BLaER1 treated with 17β-estradiol and CSF1 and Interleukin-3, amounts not matched to agents 10 nM and 100 nM (cell line): ENCODE measurements around the gene ZNF804A.
"Not testable (repeated sequence)": the region's sequence is repeated elsewhere in the genome, so short reads cannot be mapped to it uniquely, and the experiment has no call there.

Experiments used
- H3K27ac ChIP-seq, 11 experiments: shearing (Covaris generic); formaldehyde crosslinking; 2 replicates each; pipeline ENCODE4 v1.8.1; 2022
- H3K27me3 ChIP-seq, 11 experiments: shearing (Covaris generic); formaldehyde crosslinking; 2 replicates each; pipeline ENCODE4 v1.8.1; 2022
- H3K36me3 ChIP-seq, 11 experiments: shearing (Covaris generic); formaldehyde crosslinking; 2 replicates each; pipeline ENCODE4 v1.8.1; 2022
- H3K4me1 ChIP-seq, 10 experiments: shearing (Covaris generic); formaldehyde crosslinking; 2 replicates each; pipeline ENCODE4 v1.8.1; 2022
- H3K4me2 ChIP-seq, 11 experiments: shearing (Covaris generic); formaldehyde crosslinking; 2 replicates each; pipeline ENCODE4 v1.8.1; 2022
- H3K4me3 ChIP-seq, 10 experiments: shearing (Covaris generic); formaldehyde crosslinking; 2 replicates each; pipeline ENCODE4 v1.8.1; 2022
- H3K9ac ChIP-seq, 11 experiments: shearing (Covaris generic); formaldehyde crosslinking; 2 replicates each; pipeline ENCODE4 v1.8.1; 2022
- H3K9me3 ChIP-seq, 11 experiments: shearing (Covaris generic); formaldehyde crosslinking; replicated peaks in 1 of 11; 2 replicates each; pipeline ENCODE4 v1.8.1; 2022
- H4K20me1 ChIP-seq, 11 experiments: shearing (Covaris generic); formaldehyde crosslinking; 2 replicates each; pipeline ENCODE4 v1.8.1; 2022
- Cebpa-rat ChIP-seq, 11 experiments: shearing (Covaris generic); IDR thresholded peaks; 2 replicates each; pipeline ENCODE4 v1.8.1; 2022

The ZNF804A gene

GRCh38 chr2:184728411-184728810, 130.1 kb downstream of the ZNF804A start:
- H3K4me2 ChIP-seq: peak overlapping the region in 9 of 11 experiments; percentile 11 to 56 (median 37); a peak in 10 of 22 replicates
- H3K36me3 ChIP-seq: no peaks in the 10 kb centered on the region
- H3K4me1 ChIP-seq: peaks cover 0 to 11% (median 9%) of the 10 kb centered on the region in 10 experiments; a peak in 13 of 20 replicates
- TF ChIP-seq Cebpa-rat (IDR thresholded peaks at IDR 0.05): no peak
- H3K4me3 ChIP-seq: no peak overlapping the region
- H4K20me1 ChIP-seq: no peaks in the 10 kb centered on the region
- H3K9ac ChIP-seq: no peak overlapping the region
- H3K27me3 ChIP-seq: no peaks in the 10 kb centered on the region
- H3K9me3 ChIP-seq: no peaks in the 10 kb centered on the region
- H3K27ac ChIP-seq: no peak overlapping the region

DNA sequence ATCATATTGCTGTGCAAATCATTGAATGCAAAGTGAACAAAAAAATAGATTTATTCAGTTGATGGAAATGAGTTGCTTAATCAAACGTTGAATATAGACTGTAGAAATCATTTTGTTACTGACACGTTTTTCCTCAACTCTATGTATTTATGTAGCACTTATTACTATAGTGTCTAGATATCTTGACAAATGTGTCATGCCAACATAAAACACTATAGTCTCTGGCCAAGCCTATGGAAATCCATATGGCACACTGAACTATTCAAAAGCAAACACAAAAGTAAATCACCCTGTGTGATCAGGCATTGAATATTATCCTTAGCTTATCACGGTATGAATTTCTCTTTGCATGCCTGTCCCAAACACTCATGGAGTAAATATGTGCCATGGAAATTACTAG, 131.3 kb downstream of the ZNF804A start:
- Histone ChIP-seq H3K27me3 (no peaks in the 10 kb centered on the region), H3K36me3 (no peaks in the 10 kb centered on the region), H3K4me1 (peaks cover 0 to 11% (median 9%) of the 10 kb centered on the region in 10 experiments; a peak in 13 of 20 replicates), H4K20me1 (no peaks in the 10 kb centered on the region), H3K27ac (no peak overlapping the region), H3K9me3 (no peaks in the 10 kb centered on the region), H3K4me3 (no peak overlapping the region), H3K4me2 (no peak overlapping the region), H3K9ac (no peak overlapping the region)
- no peak for TF ChIP-seq Cebpa-rat (IDR thresholded peaks at IDR 0.05)

GRCh38 chr2:184730288-184730687, 132.0 kb downstream of the ZNF804A start:
- Histone ChIP-seq H3K4me1 (peaks cover 0 to 11% (median 9%) of the 10 kb centered on the region in 10 experiments; a peak in 13 of 20 replicates), H3K36me3 (no peaks in the 10 kb centered on the region), H3K9ac (no peak overlapping the region), H4K20me1 (no peaks in the 10 kb centered on the region), H3K27me3 (no peaks in the 10 kb centered on the region), H3K4me3 (no peak overlapping the region), H3K27ac (no peak overlapping the region), H3K4me2 (no peak overlapping the region), H3K9me3 (no peaks in the 10 kb centered on the region)
- TF ChIP-seq Cebpa-rat (IDR thresholded peaks at IDR 0.05): no peak

DNA sequence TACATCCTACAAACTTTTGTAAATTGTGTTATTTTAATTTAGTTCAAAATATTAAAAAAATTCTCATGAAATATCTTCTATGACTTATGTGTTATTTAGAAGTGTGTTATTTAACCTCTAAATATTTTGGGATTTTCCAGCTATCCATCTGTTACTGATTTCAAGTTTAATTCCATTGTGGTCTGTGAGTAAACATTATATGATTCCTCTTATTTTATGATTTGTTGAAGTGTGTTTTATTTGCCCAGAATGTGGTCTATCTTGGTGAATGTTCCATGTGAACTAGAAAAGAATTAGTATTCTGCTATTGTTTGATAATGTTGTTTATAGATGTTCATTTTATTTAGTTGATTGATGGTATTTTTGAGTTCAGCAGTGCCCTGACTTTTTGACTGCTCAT, 136.0 kb downstream of the ZNF804A start:
- Histone ChIP-seq H3K4me2 (no peak overlapping the region), H3K27me3 (no peaks in the 10 kb centered on the region), H3K9ac (no peak overlapping the region), H3K4me3 (no peak overlapping the region), H4K20me1 (no peaks in the 10 kb centered on the region), H3K27ac (no peak overlapping the region), H3K4me1 (no peaks in the 10 kb centered on the region), H3K36me3 (no peaks in the 10 kb centered on the region), H3K9me3 (no peaks in the 10 kb centered on the region)
- TF ChIP-seq Cebpa-rat (IDR thresholded peaks at IDR 0.05): no peak

- H3K36me3 ChIP-seq: no peaks in the 10 kb centered on the region
- H4K20me1 ChIP-seq: no peaks in the 10 kb centered on the region
- H3K27me3 ChIP-seq: no peaks in the 10 kb centered on the region
- H3K4me3 ChIP-seq: no peak overlapping the region
- H3K27ac ChIP-seq: no peak overlapping the region
- H3K9me3 ChIP-seq: no peaks in the 10 kb centered on the region
- no peak overlapping the region for H3K4me2 ChIP-seq
- H3K9ac ChIP-seq: no peak overlapping the region
- no peaks in the 10 kb centered on the region for H3K4me1 ChIP-seq
- no peak for TF ChIP-seq Cebpa-rat (IDR thresholded peaks at IDR 0.05)
Observed at GRCh38 chr2:184735611-184736010, 137.3 kb downstream of the ZNF804A start.

GRCh38 chr2:184743096-184743495, 144.8 kb downstream of the ZNF804A start:
- Histone ChIP-seq H3K9me3 (no peaks in the 10 kb centered on the region), H3K9ac (no peak overlapping the region), H3K4me2 (no peak overlapping the region), H3K4me3 (no peak overlapping the region), H3K27me3 (no peaks in the 10 kb centered on the region), H4K20me1 (no peaks in the 10 kb centered on the region), H3K4me1 (no peaks in the 10 kb centered on the region), H3K27ac (no peak overlapping the region), H3K36me3 (no peaks in the 10 kb centered on the region)
- no peak for TF ChIP-seq Cebpa-rat (IDR thresholded peaks at IDR 0.05)

DNA sequence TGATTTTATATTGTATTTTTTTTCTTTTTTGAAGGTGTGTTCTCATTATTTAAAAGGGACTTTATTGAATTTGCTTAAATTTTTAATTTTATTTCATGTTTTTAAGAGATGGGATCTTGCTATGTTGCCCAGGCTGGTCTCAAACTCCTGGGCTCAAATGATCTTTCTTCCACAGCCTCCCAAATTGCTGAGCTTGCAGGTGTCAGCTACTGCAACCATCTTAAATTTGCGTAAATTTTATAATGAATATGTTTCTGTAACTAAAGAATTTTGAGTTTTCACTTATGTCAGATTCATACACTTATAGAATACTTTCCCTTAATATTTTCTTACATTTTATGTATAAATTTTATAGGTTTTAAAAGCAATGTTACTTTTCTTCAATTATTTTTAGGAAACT, 157.8 kb downstream of the ZNF804A start:
- no peaks in the 10 kb centered on the region for H3K4me1 ChIP-seq
- no peak overlapping the region for H3K27ac ChIP-seq
- H3K4me3 ChIP-seq: no peak overlapping the region
- H3K36me3 ChIP-seq: no peaks in the 10 kb centered on the region
- H4K20me1 ChIP-seq: no peaks in the 10 kb centered on the region
- H3K4me2 ChIP-seq: no peak overlapping the region
- H3K9ac ChIP-seq: no peak overlapping the region
- H3K27me3 ChIP-seq: no peaks in the 10 kb centered on the region
- no peaks in the 10 kb centered on the region for H3K9me3 ChIP-seq
- no peak for TF ChIP-seq Cebpa-rat (IDR thresholded peaks at IDR 0.05)

- no peaks in the 10 kb centered on the region for H3K27me3 ChIP-seq
- H3K36me3 ChIP-seq: no peaks in the 10 kb centered on the region
- H3K4me1 ChIP-seq: no peaks in the 10 kb centered on the region
- H3K4me3 ChIP-seq: no peak overlapping the region
- H3K4me2 ChIP-seq: no peak overlapping the region
- no peaks in the 10 kb centered on the region for H4K20me1 ChIP-seq
- H3K9ac ChIP-seq: no peak overlapping the region
- H3K9me3 ChIP-seq: no peaks in the 10 kb centered on the region
- H3K27ac ChIP-seq: no peak overlapping the region
- no peak for TF ChIP-seq Cebpa-rat (IDR thresholded peaks at IDR 0.05)
Observed at GRCh38 chr2:184756885-184757284, 158.6 kb downstream of the ZNF804A start.

DNA sequence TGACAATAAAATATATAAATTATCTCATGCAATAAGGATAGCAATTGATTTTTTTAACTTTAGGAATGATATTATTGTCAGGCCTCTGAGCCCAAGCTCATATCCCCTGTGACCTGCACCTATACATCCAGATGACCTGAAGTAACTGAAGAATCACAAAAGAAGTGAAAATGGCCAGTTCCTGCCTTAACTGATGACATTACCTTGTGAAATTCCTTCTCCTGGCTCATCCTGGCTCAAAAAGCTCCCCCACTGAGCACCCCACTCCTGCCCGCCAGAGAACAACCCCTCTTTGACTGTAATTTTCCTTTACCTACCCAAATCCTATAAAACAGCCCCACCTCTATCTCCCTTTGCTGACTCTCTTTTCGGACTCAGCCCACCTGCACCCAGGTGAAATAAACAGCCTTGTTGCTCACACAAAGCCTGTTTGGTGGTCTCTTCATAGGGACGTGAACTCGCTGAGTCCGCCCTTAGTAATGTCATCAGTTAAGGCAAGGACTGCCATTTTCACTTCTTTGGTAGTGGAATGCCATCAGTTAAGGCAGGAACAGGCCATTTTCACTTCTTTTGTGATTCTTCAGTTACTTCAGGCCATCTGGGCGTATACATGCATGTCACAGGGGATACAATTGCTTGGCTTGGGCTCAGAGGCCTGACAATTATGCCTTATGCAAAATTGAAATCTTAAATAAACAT, 161.4 kb downstream of the ZNF804A start:
- not testable (repeated sequence) for H4K20me1 ChIP-seq, H3K27me3 ChIP-seq, H3K36me3 ChIP-seq, H3K9ac ChIP-seq, H3K27ac ChIP-seq, H3K4me1 ChIP-seq, H3K4me3 ChIP-seq, H3K9me3 ChIP-seq, H3K4me2 ChIP-seq

DNA sequence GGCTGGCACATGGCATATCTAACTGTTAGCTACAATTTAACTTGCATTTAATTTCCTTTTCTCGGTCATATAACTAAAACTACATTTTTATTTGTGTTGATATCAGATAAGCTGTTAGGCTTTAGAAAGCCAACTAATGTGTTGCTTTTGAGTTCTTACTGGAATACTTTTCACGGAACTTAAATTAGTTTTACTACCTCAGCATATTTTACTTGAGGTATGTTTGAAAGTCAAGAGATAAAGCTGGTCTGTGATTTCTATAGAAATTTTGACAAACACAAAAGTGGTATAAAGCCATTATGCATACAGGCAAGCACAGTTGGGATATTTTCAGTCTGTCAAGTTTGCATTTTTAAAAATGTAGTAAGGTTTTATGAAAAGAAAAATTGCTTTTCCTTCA, 162.6 kb downstream of the ZNF804A start:
- Histone ChIP-seq H3K4me1 (no peaks in the 10 kb centered on the region), H3K27me3 (no peaks in the 10 kb centered on the region), H3K9ac (no peak overlapping the region), H3K9me3 (no peaks in the 10 kb centered on the region), H3K4me2 (no peak overlapping the region), H4K20me1 (no peaks in the 10 kb centered on the region), H3K36me3 (no peaks in the 10 kb centered on the region), H3K4me3 (no peak overlapping the region), H3K27ac (no peak overlapping the region)
- TF ChIP-seq Cebpa-rat (IDR thresholded peaks at IDR 0.05): no peak
